ENCODE measurements around the gene CSNK1D.

The CSNK1D gene

DNA sequence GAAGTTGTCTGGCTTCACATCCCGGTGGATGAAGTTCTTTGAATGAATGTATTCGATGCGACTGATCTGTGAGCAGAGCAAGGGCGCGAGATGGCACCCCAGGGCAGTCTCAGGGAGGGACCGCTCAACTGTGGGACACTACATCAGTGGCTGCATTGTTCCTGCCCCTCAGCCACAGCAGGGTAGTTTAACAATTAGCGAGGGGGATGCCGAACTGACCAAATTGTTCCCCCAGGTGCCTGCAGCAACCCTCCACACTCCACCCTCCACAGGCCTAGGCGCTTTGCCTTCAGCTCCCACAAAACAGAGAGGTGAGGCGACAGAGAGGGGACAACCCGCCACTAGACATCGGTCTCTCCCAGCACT, 20.3 kb downstream of the CSNK1D start:
- FAIRE-seq (no peak), DNase-seq (ENCODE audit: low spot score) (no peak)

DNA sequence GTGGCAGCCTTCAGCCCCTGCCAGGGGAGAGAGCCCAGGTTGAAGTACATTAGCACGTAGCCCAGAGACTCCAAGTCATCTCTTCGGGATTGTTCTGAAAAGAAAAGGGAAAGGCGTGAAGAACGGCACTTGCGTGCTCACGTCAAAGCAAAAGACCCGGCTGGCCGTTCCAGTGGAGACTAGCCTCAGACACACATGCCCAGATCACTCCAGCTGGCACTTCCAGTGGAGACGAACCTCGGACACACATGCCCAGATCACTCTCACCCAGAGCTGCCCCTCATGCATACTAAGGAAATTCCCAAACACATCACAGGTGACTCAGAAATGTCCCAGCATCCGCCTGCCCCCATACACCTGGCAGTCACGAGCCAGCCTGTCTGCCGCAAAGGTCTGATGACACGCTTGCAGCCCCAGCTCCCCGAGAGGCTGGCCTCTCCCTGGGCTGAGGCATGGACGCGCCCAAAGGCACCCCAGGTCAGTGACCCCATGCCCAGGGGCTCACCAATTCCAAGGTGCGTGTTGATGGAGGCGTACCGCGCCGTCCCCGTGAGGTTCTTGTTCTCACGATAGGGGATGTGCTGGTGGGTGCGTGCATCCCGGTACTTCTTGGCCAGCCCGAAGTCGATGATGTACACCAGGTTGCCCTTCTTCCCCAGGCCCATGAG, 20.9 kb downstream of the CSNK1D start:
- DNase-seq (ENCODE audit: low spot score) (no peak), FAIRE-seq (no peak)

DNA sequence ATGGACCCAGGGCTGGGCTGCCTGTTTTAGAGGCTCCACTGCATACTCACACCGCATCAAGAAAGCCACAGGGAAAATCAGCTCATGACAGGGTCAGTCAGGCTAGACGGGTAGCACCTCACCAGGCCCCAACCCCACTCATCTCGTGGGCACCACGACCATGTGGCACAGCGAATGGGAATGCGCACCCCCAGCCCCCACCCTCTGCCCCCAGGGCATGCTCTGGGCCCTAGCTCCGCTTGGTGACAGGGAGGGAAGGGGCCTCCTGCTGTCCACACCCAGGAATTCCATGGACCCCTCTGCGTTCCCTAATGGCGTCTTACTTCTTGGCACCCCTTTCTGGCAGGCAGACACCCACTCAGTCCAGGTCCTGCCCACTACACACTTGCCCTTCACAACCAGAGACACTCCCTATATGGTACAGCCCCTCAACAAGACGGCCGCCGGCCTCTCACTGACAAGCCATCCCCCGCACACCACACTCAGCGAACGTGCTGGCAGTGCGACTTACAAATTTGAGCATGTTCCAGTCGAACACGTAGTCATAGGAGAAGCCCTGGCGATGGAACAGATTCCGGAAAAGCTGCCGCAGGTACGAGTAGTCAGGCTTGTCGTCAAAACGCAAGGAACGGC, 22.5 kb downstream of the CSNK1D start:
- no peak for FAIRE-seq
- DNase-seq (ENCODE audit: low spot score): no peak

DNA sequence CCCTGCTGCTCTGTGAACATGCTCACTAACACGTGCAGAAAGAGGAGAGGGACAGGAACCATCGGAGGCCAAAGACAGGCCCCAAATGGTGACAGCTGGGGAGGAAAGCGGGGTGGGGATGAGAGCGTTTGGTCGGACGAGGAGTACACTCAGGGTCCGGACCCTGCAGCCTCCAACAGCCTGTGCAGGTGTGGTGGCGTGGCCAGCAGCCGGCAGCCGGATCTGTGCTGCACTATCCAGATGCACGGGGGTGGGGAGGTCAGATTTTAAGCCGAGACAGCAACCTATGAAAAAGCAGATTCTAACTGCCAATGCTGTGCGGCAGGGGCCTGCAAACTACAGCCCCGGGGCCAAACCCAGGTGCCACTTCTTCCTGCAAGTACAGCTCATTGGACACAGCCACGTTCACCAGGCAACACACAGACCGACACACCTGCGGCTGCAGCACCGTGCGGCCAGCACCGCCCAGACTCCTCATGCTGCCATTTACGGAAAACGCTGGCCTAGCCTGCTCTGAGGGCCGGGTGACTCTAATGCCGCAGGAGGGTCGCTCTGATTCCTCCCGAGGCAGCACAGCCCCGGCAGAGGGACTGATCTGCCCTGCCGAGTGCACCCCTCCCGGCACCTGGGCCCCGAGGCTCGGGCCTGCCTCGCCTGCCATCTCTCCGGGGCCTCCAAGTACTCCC, 23.5 kb downstream of the CSNK1D start:
- no peak for DNase-seq (ENCODE audit: low spot score)
- FAIRE-seq: no peak

DNA sequence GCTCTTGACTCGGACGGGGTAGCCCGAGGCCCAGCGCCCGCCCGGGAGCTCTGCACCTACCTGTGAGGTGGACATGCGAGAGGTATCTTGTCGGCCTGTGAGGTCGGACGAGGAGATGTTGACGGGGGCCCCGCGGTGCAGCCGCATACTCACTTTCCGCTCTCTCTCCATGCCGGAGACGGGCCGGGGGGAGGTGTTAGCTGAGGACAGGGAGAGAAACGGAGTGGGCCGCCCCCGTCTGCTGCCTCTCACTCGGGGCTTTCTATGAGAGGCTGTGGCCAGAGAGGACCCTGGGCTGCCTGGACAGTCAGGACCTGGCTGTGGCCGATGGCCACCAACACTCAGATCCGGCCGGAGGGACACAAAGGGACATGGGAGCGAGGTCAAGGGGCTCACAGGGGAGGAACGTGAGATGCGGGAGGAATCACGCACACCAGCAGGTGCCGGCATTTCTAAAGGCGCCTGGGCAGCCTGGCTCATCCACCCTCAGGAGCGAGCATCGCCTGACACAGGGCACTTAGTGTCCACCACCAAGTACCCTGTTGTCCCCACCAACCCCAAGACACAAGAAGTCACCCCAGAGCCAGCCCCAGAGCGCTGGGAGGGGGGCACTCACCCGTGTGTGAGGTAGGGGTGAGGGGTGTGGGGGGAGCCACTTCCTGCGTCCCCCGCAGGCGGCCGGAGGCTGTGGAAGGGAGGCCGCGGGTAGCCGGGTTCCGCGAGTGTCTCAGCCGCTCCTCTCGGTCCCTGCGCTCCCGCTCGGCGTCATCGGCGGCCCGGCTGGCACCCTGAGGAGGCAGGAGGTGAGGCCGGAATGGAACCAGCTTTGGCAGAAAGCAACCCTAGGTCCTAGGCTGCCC, 24.5 kb downstream of the CSNK1D start:
- no peak for DNase-seq (ENCODE audit: low spot score)
- no peak for FAIRE-seq

DNA sequence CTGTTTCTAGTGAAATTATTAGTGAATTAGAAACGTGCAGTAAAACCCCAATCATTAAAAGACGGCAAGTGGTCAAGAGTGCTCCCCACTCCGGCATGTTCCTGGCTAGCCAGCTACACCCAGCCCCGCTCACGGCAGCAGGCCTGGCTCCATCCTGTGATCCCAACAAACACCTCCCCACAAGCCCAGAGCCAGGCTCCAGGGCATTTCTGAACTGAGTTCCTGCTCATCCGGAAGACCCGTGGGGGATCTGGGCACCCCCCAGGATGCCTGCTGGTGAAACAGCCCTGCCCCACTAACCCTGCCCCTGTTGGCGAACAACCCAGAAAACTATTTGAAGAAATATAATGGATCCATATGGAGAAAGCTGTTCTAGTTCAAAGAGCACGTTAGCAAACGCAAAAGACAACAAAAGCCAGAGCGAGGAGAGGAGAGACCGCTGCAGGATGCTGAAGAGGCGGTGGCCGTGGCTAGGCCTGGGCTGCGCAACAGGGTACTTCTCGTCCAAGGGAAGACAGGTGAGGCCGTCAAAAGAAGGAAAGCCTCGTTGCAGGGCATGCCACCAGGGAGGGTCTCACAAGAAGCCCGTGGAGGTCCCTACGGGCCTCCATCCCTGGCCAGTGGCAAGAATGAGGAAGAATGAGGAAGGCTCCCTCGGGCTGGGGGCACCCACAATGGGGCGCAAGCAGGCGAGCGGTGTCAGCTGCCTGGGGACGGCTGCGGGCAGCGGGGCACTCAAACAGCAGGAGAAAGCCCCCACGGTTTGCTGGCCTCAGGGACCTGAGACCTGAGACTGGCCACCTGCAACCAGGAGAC, 25.4 kb downstream of the CSNK1D start:
- FAIRE-seq: no peak
- DNase-seq (ENCODE audit: low spot score): no peak

DNA sequence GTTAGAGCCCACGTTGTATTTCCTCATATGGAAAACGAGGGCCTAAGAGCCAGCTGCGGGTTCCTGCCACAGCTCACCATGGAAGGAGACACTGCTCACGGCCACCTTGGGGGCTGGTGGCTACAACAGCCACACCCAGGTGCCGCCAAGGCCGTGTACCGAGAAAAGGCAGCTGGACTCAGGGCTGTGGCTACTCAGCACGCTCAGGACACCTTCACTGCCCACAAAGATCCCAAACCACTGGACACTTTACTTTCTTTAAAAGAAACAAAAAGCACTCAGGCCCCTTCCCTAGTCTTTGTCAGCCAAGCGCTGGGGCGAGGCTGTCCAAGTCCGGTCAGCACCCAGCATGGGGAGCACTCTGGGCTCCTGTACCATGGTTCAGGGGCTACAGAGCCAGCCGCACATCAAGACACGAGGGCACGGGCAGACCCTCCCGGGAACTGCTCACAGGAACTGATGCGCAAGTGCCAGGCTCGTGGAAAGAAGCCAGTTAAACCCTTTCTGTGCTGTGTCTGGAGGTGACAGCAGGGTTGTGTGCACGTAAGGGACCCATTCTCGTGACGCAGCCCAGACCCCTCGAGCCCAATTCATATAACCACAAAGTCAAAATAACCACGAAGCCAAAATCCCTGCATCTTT, 26.2 kb downstream of the CSNK1D start:
- DNase-seq (ENCODE audit: low spot score) (no peak), FAIRE-seq (no peak)

DNA sequence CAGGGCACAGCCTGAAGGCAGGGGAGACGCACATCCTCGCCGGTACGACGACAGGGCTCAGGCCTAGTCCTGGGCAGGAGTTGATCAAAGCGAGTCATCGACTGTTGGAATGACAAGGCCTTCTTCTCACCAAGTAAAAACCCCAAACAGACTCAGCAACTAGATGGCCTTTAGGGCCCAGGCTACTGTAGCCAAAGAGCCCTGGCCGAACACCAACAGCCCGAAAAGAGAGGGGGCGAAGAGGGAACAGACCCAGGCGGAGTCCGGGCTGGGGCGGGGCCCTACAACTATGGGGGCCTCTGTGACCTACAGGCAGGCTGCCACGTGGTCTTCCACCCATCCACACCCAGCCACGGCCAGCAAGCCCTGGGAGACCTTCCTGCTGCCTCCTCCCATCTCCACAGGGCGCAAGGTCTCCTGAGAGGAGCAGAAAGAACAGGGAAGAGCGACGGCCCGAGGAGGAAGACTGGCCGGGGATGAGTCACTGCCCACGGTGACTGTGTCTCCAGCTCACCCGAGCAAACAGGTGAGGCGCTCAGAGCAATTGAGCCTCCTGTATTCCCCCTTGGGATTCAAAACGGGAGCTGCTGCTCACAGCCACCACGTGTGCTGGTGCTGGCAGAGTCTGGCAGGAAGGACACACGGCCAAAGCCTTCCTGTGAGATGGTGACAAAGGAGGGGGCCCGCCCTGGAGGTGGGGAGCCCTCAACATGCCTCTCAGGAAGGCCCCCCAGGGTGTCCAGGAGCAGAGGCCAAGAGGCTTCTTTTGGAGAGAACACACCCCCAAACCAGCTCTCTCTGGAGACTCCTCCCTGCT, 26.9 kb downstream of the CSNK1D start:
- FAIRE-seq: peak; percentile 86
- DNase-seq (ENCODE audit: low spot score): peak; percentile 93

DNA sequence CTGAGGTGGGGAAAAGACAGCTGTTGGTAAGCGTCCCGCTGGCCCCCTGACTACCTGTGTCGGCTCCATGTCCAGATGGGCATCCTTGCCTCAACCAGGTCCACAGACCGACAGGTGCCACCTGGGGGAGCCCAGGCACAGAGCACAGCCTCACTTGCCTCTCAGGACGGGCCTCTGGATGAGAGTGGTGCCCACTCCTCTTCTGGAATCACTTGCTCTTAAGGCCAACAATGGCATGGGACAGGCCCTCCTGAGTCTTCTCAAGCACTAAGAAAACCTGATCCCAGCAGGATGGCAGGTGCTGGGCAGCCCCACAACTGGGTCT, 27.5 kb downstream of the CSNK1D start:
- no peak for FAIRE-seq
- DNase-seq (ENCODE audit: low spot score): no peak

DNA sequence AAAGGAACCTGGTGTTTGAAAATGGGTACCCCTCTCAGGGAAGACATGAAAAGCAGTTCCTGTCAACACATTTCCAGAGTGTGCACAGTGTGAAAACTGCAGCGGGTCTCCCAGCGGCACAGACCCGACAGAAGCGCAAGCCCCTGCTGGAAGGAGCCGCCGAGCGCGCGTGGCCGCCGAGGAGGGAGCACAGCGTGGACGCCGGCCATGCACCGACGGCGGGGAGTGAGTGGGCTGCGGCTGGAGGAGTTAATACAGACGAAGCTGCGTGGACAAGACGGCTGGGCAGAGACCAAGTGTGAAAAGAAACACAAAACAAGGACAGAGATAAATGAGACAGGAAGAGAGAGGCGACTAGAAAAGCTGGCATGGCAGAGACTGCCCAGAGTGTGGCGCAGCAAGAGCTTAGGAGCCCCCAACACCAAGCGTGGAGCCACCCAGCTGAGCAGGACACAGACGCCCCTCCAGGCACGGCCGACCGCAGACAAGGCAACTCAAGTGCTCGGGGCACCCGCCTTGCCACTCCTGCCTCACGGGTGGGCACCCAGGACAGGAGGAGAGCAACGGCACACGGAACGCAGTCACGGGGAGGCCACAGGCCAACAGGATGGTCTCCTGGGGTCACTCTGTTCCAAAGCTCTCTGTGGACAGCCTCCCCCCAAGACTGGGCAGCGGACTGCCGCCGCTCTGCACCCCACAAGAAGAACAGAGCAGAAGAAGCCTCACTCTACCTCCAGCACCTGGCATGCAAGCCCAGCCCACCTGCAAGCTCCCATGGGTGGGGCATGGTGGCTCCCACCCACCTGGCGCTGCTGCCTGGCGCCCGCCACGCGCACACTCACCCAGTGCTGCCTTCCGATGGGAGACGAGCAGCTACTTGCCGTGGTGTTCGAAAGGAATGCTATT, 28.1 kb downstream of the CSNK1D start:
- FAIRE-seq (no peak), DNase-seq (ENCODE audit: low spot score) (no peak)

DNA sequence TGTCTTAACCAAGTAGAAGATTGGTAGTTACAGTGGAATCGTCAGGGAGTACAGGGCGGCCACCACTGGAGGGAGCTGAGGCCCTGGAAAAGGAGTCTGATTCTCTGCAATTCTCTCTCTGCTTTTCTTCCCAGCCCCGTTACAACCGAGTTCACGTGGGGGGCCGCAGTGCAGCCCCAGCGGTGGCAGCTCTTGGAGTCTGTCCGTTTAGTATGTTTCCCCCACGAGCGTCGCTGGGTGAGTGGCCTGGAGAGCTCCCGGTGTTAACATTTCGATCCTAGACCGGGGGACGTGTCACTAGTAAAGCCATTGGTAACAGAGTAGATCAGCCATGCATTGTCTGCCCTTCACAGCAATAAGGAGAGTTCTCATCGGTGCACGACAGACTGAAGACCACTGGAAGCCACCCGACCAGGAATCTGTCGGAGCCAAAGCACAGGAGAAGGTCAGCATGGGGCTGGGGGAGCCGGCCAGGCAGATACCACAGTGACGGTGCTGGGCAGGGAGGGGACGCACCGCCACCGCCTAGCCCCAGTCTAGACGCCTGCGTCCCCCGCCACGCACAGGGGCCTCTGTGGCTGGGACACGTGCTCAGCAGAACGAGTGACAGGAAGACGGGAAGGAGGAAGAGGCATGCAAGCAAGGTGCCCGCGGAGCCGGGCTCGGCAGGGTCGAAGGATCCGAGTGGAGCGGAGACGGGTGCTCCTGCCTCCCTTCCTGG, 28.9 kb downstream of the CSNK1D start:
- no peak for FAIRE-seq
- DNase-seq (ENCODE audit: low spot score): no peak

DNA sequence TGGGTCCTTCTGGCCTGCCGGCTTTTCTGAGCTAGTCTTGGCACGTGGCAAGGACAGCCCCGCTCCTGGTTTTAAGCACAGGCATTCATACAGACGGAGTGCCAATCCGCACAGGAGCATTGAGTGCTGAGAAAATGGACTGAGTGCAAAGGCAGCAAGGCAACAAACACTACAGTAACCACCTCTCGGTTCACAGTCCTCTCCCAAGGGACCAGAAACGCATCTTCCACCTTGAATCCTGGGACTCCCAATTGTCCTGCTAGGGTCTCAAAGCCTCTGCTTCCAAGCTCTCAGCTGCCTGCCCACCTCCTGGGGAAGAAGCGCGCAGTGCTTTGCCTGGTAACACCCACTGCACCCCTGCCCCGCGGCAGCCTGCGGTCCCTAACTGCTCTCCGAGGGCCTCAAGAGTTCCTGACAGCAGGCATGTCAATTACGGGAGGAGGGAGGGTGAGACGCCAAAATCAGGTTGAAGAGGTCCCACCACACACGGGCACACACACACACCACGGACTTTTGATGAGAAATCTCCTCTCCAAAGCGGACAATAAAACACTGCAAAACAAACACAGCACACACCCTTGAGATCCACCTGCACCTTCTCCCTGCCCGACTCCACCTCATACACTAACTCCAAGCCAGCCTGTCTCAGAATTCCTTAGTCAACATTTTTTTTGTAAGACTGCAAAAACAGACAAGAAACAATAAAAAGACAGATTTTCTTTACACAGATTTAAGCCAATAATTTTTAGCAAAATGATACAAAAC, 29.7 kb downstream of the CSNK1D start:
- peak; percentile 35 for DNase-seq (ENCODE audit: low spot score)
- no peak for FAIRE-seq

DNA sequence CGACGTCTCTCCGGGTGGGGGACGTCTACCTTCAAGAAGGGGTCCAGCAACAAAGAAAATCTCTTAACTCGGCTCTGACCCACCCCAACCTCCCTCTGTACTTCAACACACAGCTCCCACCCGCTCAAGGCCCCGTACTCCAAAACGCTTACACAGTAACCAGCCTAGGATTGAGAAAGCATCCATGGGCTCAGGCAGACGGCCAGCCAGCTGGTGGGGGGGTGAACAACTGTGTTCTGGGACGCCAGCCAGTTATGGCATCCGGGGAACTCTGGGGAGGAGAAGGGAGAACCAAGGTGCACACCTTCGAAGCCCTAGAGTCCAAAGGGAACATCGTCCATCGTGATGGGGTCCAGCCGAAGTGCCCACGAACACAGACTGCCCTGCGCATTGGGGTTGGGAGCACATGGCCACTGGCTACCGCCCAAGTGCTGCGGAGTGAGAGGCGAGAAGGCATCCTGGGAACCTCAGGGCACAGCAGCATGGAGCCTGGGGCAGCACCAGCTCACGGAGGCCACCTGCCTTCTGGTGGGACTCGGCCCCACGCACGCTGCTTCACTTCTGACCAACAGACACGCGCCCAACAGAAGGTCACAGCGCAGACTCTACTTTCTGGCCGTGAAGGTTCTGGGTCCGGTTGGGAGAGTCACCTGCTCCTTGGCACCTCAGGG, 30.4 kb downstream of the CSNK1D start:
- peak; percentile 33 for DNase-seq (ENCODE audit: low spot score)
- no peak for FAIRE-seq

DNA sequence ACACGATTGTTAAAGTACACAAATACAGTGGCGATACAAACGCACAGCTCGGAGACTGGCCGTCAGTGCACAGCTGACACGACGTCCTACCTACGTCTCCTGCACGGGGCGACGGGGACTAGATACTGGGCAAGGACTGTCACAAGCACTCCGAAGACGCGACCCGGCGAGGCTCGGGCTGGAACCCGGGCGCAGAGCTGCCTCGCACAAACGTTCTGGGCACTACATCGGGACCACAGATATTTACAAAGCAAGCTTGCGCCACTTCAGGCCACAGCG, 30.9 kb downstream of the CSNK1D start:
- no peak for DNase-seq (ENCODE audit: low spot score)
- no peak for FAIRE-seq

DNA sequence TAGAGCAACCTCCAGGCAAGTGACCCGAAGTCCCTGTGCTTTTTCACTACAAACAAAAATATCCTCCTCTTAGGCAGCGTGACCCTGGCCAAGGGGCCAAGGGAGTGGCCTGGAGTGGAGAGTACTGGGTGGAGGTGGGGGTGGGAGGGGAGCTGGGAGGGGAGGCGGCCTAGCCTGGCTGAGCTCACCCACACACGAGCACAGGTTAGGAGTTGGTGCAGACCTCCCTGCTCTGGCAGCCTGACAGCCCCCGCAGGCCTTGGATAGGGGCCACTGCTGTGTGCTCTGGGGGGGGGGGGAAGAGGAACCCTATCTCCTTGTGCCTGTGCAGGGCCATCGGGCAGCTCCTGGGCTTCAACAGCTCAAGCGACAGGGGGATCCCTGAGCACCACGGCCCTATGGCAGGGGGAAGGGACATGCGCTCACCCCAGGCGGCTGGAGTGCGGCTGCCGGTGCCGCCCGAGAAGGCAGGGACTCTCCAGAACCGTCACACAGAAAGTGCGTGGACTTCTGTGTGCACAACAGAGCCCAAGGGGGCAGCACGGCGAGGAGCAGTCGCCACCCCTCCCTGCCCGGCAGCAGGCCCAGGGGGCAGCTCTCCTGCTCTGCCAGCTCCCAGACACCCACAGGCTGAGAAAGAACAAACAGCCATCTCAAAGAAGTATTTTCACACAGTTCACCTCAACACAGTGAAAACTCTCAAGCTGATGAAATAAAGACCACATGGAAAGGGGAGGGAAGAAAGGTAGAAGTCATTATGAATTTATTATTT, 31.4 kb downstream of the CSNK1D start:
- DNase-seq (ENCODE audit: low spot score): no peak
- no peak for FAIRE-seq

DNA sequence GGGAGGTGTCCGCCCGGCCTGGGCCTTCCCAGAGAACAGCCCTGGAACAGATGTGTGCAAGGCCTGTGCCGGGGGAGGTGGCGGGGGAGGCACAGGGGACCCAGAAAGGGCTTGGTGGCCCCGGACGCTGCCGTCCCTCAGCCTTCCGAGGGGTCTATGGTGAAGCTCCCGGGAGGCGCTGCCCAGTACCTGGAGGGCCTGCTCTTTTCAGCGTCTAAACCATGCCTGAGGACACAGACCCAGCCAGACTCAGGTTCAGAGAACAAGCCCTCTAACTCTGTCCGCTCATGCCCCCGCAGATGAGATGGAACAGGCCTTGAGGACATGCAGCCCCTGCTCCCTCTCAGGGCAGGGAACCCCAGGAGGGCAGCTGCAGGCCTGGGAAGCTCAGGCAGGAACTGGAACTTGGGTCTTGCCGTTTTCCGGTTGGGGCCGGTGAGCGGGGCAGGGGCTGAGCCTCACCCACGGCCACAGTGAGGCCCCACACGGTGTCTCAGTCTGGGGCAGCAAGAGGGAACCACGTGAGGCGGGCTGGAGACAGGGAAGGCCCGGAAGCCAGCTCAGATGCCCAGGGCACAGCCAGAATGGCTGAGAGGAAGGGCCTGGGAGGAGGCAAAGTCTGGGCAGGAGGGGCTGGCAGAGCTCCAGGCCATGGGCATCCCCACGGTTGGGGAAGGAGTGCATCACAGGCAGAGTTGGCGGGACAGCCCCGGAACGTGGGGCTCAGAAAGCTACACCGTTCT, 32.1 kb downstream of the CSNK1D start:
- DNase-seq (ENCODE audit: low spot score): peak; percentile 87
- FAIRE-seq: peak; percentile 79

Data from RCC 7860 (cell line).